Astrocyte (in vitro differentiated cells and primary cell): ENCODE measurements around the gene SLC25A13. TPM values are rescaled to one million over a fixed set of nuclear protein-coding genes. Genes with fewer than 3 reads are reported as not detected.
A peak's percentile ranks its signal among the peaks of the same experiment; 100 is the strongest.

ENCODE experiments used
- DNase-seq: peaks from one replicate; pipeline ENCODE4 v3.0.0-alpha.2; 2010; ENCODE audit warnings: low read depth
- FAIRE-seq: peaks from 2 replicates; lab custom pipeline; 2011; peaks lifted over from hg19 to GRCh38; lab: Jason Lieb, UNC
- H2AFZ ChIP-seq: 2 replicates; pipeline ENCODE4 v1.6.0; 2012; ENCODE audit warnings: low read depth, low read length, inconsistent platforms
- H3K27ac ChIP-seq: 2 replicates; pipeline ENCODE4 v1.5.1; 2011; ENCODE audit warnings: low read depth, low read length, inconsistent platforms
- H3K27me3 ChIP-seq: 2 replicates; pipeline ENCODE4 v1.6.0; 2011; ENCODE audit warnings: low read length, inconsistent platforms; ENCODE audit not compliant: insufficient read depth
- H3K36me3 ChIP-seq: 2 replicates; pipeline ENCODE4 v1.5.1; 2011; ENCODE audit warnings: low read length, inconsistent platforms; ENCODE audit not compliant: insufficient read depth
- H3K4me1 ChIP-seq: 2 replicates; pipeline ENCODE4 v1.5.1; 2011; ENCODE audit warnings: low read length, inconsistent platforms; ENCODE audit not compliant: insufficient read depth
- H3K4me2 ChIP-seq: 2 replicates; pipeline ENCODE4 v1.6.0; 2012; ENCODE audit warnings: low read length, inconsistent platforms
- H3K4me3 ChIP-seq: 2 replicates; pipeline ENCODE4 v1.5.1; 2011; ENCODE audit warnings: low read depth, mild to moderate bottlenecking, low read length, inconsistent platforms; ENCODE audit not compliant: insufficient read depth
- H3K79me2 ChIP-seq: 2 replicates; pipeline ENCODE4 v1.6.0; 2012; ENCODE audit warnings: mild to moderate bottlenecking, low read length, inconsistent platforms; ENCODE audit not compliant: insufficient read depth
- H3K9ac ChIP-seq: 2 replicates; pipeline ENCODE4 v1.6.0; 2012; ENCODE audit warnings: mild to moderate bottlenecking, low read length, inconsistent platforms
- H3K9me3 ChIP-seq: 2 replicates; pipeline ENCODE4 v1.5.1; 2012; ENCODE audit warnings: low read depth, mild to moderate bottlenecking, low read length, inconsistent platforms; ENCODE audit not compliant: insufficient read depth
- H4K20me1 ChIP-seq: 2 replicates; pipeline ENCODE4 v1.6.0; 2012; ENCODE audit warnings: low read length, inconsistent platforms; ENCODE audit not compliant: insufficient read depth
- H3K27ac Mint-ChIP-seq: one replicate; pipeline ENCODE4 v1.8.0; 2021; ENCODE audit warnings: mild to moderate bottlenecking, mixed read lengths; ENCODE audit not compliant: unreplicated experiment
- H3K27me3 Mint-ChIP-seq: one replicate; pipeline ENCODE4 v1.8.0; 2021; ENCODE audit warnings: low read depth, mixed read lengths; ENCODE audit not compliant: unreplicated experiment
- H3K36me3 Mint-ChIP-seq: one replicate; pipeline ENCODE4 v1.8.0; 2021; ENCODE audit warnings: low read depth, mixed read lengths; ENCODE audit not compliant: unreplicated experiment
- H3K4me1 Mint-ChIP-seq: one replicate; pipeline ENCODE4 v1.8.0; 2021; ENCODE audit warnings: low read depth, mixed read lengths; ENCODE audit not compliant: unreplicated experiment
- H3K4me3 Mint-ChIP-seq: one replicate; pipeline ENCODE4 v1.8.0; 2021; ENCODE audit warnings: mild to moderate bottlenecking, moderate library complexity, mixed read lengths; ENCODE audit not compliant: unreplicated experiment
- H3K9me3 Mint-ChIP-seq: one replicate; pipeline ENCODE4 v1.8.0; 2021; ENCODE audit warnings: mild to moderate bottlenecking, mixed read lengths; ENCODE audit not compliant: unreplicated experiment
- EZH2 ChIP-seq: IDR thresholded peaks from 2 replicates; pipeline ENCODE4 v1.6.1; 2012; ENCODE audit warnings: mild to moderate bottlenecking, low read length, inconsistent platforms; ENCODE audit not compliant: insufficient read depth
- total RNA-seq: library from RNA; stranded (reverse); gene quantifications from 2 replicates; pipeline ENCODE4 v1.2.1, GENCODE V29; 2021
- TF ChIP-seq, protein P1 (sequence below): IDR thresholded peaks from 2 replicates; pipeline ENCODE4 v1.5.1; 2011; ENCODE audit warnings: low read depth, mild to moderate bottlenecking, inconsistent platforms, low read length, moderate library complexity; ENCODE audit not compliant: insufficient read depth

Gene SLC25A13
- total RNA-seq, 1 donor from 2014 or later: 58.1 TPM

DNA sequence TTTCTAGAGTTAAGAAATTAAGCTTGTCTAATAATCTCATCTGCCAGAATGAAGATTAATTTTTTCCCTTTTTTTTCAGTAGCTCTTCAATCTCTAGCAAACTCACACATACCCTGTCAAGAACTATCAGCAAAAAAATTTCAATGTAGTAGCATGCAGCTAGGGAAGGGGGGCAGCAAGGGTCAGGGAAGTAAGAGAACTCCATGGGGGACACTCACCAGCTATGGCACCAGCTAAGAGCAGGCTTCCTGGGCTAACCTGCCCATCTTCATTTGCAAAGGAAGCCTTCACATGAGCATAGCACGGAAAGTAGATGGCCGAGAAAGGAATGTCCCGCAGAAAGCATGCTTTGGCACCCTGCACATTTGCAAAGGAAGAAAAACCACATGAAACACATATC is 190.4 kb downstream of the SLC25A13 start:
- FAIRE-seq: no peak

DNA sequence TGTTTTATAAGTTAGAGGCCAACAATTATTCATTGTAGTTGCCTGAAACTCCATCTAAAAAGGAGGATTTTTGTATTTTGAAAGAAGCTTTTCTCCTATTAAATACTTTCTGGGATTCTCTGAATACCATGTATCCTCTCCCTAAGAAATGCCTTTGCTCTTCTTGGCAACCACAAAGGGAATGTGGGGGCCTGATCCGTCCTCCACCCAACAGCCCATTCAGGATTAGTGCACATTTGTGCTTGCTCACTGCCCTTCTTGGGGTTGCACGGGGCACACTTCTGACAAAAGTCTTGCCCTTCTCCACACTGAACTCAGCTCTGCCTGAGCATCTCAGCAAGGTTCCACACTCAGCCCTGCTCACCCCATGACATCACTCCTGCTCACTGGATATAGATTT is 194.2 kb downstream of the SLC25A13 start:
- H3K4me1 ChIP-seq: no peaks in the 10 kb centered on the region
- Mint-ChIP-seq H3K27ac (no peak overlapping the region), H3K36me3 (no peaks in the 10 kb centered on the region), H3K4me1 (peaks cover 15% of the 10 kb centered on the region), H3K27me3 (no peaks in the 10 kb centered on the region), H3K4me3 (no peak overlapping the region), H3K9me3 (no peaks in the 10 kb centered on the region)
- no peak overlapping the region for H3K4me2 ChIP-seq
- peak; percentile 22 for DNase-seq
- TF ChIP-seq, protein P1, sequence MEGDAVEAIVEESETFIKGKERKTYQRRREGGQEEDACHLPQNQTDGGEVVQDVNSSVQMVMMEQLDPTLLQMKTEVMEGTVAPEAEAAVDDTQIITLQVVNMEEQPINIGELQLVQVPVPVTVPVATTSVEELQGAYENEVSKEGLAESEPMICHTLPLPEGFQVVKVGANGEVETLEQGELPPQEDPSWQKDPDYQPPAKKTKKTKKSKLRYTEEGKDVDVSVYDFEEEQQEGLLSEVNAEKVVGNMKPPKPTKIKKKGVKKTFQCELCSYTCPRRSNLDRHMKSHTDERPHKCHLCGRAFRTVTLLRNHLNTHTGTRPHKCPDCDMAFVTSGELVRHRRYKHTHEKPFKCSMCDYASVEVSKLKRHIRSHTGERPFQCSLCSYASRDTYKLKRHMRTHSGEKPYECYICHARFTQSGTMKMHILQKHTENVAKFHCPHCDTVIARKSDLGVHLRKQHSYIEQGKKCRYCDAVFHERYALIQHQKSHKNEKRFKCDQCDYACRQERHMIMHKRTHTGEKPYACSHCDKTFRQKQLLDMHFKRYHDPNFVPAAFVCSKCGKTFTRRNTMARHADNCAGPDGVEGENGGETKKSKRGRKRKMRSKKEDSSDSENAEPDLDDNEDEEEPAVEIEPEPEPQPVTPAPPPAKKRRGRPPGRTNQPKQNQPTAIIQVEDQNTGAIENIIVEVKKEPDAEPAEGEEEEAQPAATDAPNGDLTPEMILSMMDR: no peak
- TF ChIP-seq EZH2: no peak
- FAIRE-seq: no peak
- H2AFZ ChIP-seq: no peak overlapping the region
- no peak overlapping the region for H3K4me3 ChIP-seq
- H3K36me3 ChIP-seq: no peaks in the 10 kb centered on the region
- no peak overlapping the region for H3K27ac ChIP-seq
- no peaks in the 10 kb centered on the region for H4K20me1 ChIP-seq
- H3K9ac ChIP-seq: no peak overlapping the region
- H3K27me3 ChIP-seq: no peaks in the 10 kb centered on the region
- H3K9me3 ChIP-seq: no peaks in the 10 kb centered on the region
- no peaks in the 10 kb centered on the region for H3K79me2 ChIP-seq

More for the DNA sequence above, 190.4 kb downstream of the SLC25A13 start:
- TF ChIP-seq EZH2: no peak
- TF ChIP-seq, protein P1: no peak
- Histone ChIP-seq H3K79me2 (no peaks in the 10 kb centered on the region), H3K4me2 (no peak overlapping the region), H3K4me3 (no peak overlapping the region), H2AFZ (no peak overlapping the region), H3K27me3 (no peaks in the 10 kb centered on the region), H3K27ac (no peak overlapping the region), H3K36me3 (no peaks in the 10 kb centered on the region), H3K9me3 (no peaks in the 10 kb centered on the region), H3K9ac (no peak overlapping the region), H3K4me1 (no peaks in the 10 kb centered on the region), H4K20me1 (no peaks in the 10 kb centered on the region)
- no peak overlapping the region for H3K27ac Mint-ChIP-seq
- DNase-seq: no peak
- H3K27me3 Mint-ChIP-seq: no peaks in the 10 kb centered on the region
- H3K9me3 Mint-ChIP-seq: no peaks in the 10 kb centered on the region
- H3K36me3 Mint-ChIP-seq: peaks cover 5% of the 10 kb centered on the region
- H3K4me1 Mint-ChIP-seq: peaks cover 11% of the 10 kb centered on the region
- no peak overlapping the region for H3K4me3 Mint-ChIP-seq

DNA sequence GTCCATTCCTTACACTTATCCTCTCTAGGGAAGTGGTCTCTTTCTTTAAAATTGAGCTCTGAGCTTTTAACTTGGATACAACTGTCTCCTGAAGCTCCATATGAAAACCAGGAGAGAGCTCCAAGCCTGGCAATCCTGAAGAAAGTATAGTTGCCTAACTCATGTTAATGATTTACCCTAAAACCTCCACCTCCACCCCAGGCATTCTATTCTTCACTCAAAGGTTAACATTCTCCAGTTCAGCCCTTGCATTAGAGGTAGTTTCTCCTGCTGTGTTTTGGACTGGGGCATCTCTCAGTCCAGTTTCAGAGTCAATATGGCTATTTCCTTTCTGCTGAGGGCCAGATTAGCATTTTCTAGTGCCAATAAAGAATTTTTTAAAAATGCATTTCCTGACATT is 195.5 kb downstream of the SLC25A13 start:
- Histone ChIP-seq H3K9me3 (no peaks in the 10 kb centered on the region), H3K4me1 (no peaks in the 10 kb centered on the region), H3K79me2 (no peaks in the 10 kb centered on the region), H3K4me2 (no peak overlapping the region), H3K27me3 (no peaks in the 10 kb centered on the region), H3K27ac (no peak overlapping the region), H3K9ac (no peak overlapping the region), H3K36me3 (no peaks in the 10 kb centered on the region), H4K20me1 (no peaks in the 10 kb centered on the region), H3K4me3 (no peak overlapping the region), H2AFZ (no peak overlapping the region)
- DNase-seq (no peak), FAIRE-seq (no peak)
- Mint-ChIP-seq H3K27me3 (no peaks in the 10 kb centered on the region), H3K27ac (no peak overlapping the region), H3K4me3 (no peak overlapping the region), H3K4me1 (peaks cover 15% of the 10 kb centered on the region), H3K9me3 (no peaks in the 10 kb centered on the region), H3K36me3 (no peaks in the 10 kb centered on the region)
- TF ChIP-seq, protein P1: no peak
- no peak for TF ChIP-seq EZH2
